CD14-positive monocyte (primary cell): Measurements from ENCODE around the gene CACNA1S. TPM values are rescaled to one million over a fixed set of nuclear protein-coding genes. Genes with fewer than 3 reads are reported as not detected.

Experiments
- DNase-seq, 3 donors: peaks; one replicate each; pipeline ENCODE4 v3.0.0-alpha.2; 2011 to 2022
- H2AFZ ChIP-seq: 2 replicates; pipeline ENCODE4 v1.6.0; 2012; ENCODE audit warnings: mild to moderate bottlenecking, low read depth, low read length, inconsistent platforms; ENCODE audit not compliant: insufficient read depth, poor library complexity, severe bottlenecking
- H3K27ac ChIP-seq, 2 donors: 1 replicate in 1 of 2; 2 replicates in 1 of 2; pipeline ENCODE4 v1.5.1; 2012 to 2013; ENCODE audit warnings: low read length in 2 of 2, control low read depth in 1 of 2, inconsistent platforms in 1 of 2, low read depth in 1 of 2, mild to moderate bottlenecking in 1 of 2
- H3K27me3 ChIP-seq, 2 donors: one replicate each; pipeline versions ENCODE4 v1.6.0 to v1.6.1; 2011 to 2013; ENCODE audit warnings: low read length in 2 of 2; ENCODE audit not compliant: control insufficient read depth in 2 of 2, insufficient read depth in 2 of 2
- H3K36me3 ChIP-seq, 2 donors: replicated peaks in 1 of 2; 1 replicate in 1 of 2; 2 replicates in 1 of 2; pipeline versions ENCODE4 v1.5.1 to v1.6.1; 2012 to 2013; ENCODE audit warnings: low read length in 2 of 2, control low read depth in 1 of 2, inconsistent platforms in 1 of 2, mild to moderate bottlenecking in 1 of 2; ENCODE audit not compliant: insufficient read depth in 2 of 2, control insufficient read depth in 1 of 2
- H3K4me1 ChIP-seq, 2 donors: 1 replicate in 1 of 2; 2 replicates in 1 of 2; pipeline versions ENCODE4 v1.5.1 to v1.6.1; 2012 to 2013; ENCODE audit warnings: low read length in 2 of 2, control low read depth in 1 of 2, inconsistent platforms in 1 of 2, mild to moderate bottlenecking in 1 of 2, moderate library complexity in 1 of 2; ENCODE audit not compliant: insufficient read depth in 2 of 2, control insufficient read depth in 1 of 2
- H3K4me2 ChIP-seq: replicated peaks from 2 replicates; pipeline ENCODE3; 2012; ENCODE audit warnings: low read length, moderate library complexity, mild to moderate bottlenecking; ENCODE audit not compliant: poor library complexity, severe bottlenecking; ENCODE audit errors: extremely low read depth
- H3K4me3 ChIP-seq, 3 experiments: fragments of 200-600 bp in 1 of 3; sonication (generic) in 1 of 3; replicated peaks in 1 of 3; 1 replicate in 2 of 3; 2 replicates in 1 of 3; pipeline ENCODE4 v1.5.1; 2011 to 2013; ENCODE audit warnings: low read length in 3 of 3, mild to moderate bottlenecking in 3 of 3, control low read depth in 2 of 3, low read depth in 2 of 3, inconsistent platforms in 1 of 3, moderate library complexity in 1 of 3
- H3K79me2 ChIP-seq: 2 replicates; pipeline ENCODE4 v1.6.0; 2012; ENCODE audit warnings: mild to moderate bottlenecking, control low read depth, inconsistent platforms, low read length, moderate library complexity; ENCODE audit not compliant: insufficient read depth
- H3K9ac ChIP-seq: 2 replicates; pipeline ENCODE4 v1.6.0; 2017; ENCODE audit warnings: low read length, mild to moderate bottlenecking; ENCODE audit not compliant: insufficient read depth, poor library complexity, severe bottlenecking
- H3K9me3 ChIP-seq, 2 donors: replicated peaks in 1 of 2; 1 replicate in 1 of 2; 2 replicates in 1 of 2; pipeline versions ENCODE4 v1.5.1 to v1.6.1; 2012 to 2013; ENCODE audit warnings: low read length in 2 of 2, control low read depth in 1 of 2; ENCODE audit not compliant: control insufficient read depth in 1 of 2, insufficient read depth in 1 of 2
- H4K20me1 ChIP-seq: 2 replicates; pipeline ENCODE4 v1.6.0; 2012; ENCODE audit warnings: mild to moderate bottlenecking, low read length, control low read depth, moderate library complexity; ENCODE audit not compliant: insufficient read depth
- H3K27ac Mint-ChIP-seq, 7 donors: one replicate each; pipeline ENCODE4 v1.8.0; 2020; ENCODE audit warnings: mild to moderate bottlenecking in 7 of 7, mixed read lengths in 7 of 7, moderate library complexity in 6 of 7, inconsistent platforms in 2 of 7
- H3K27me3 Mint-ChIP-seq, 3 donors: one replicate each; pipeline ENCODE4 v1.8.0; 2021 to 2022; ENCODE audit warnings: low read depth in 3 of 3, mild to moderate bottlenecking in 3 of 3, mixed read lengths in 3 of 3, moderate library complexity in 3 of 3, inconsistent platforms in 1 of 3
- H3K36me3 Mint-ChIP-seq, 2 donors: one replicate each; pipeline ENCODE4 v1.8.0; 2020; ENCODE audit warnings: mixed read lengths in 2 of 2, inconsistent platforms in 1 of 2, mild to moderate bottlenecking in 1 of 2
- H3K4me1 Mint-ChIP-seq: one replicate; pipeline ENCODE4 v1.8.0; 2020; ENCODE audit warnings: mild to moderate bottlenecking, mixed read lengths
- H3K4me3 Mint-ChIP-seq, 2 donors: one replicate each; pipeline ENCODE4 v1.8.0; 2020; ENCODE audit warnings: mild to moderate bottlenecking in 2 of 2, mixed read lengths in 2 of 2, moderate library complexity in 1 of 2
- H3K9me3 Mint-ChIP-seq, 7 donors: one replicate each; pipeline ENCODE4 v1.8.0; 2020 to 2022; ENCODE audit warnings: mixed read lengths in 7 of 7, mild to moderate bottlenecking in 6 of 7, moderate library complexity in 6 of 7, inconsistent platforms in 2 of 7
- CTCF ChIP-seq: fragments of 200-600 bp; IDR thresholded peaks from one replicate; pipeline ENCODE4 v1.8.0; 2022; ENCODE audit warnings: antibody characterized with exemption, mild to moderate bottlenecking
- WGBS: methylation state at CpG from one replicate; pipeline ENCODE4 v1.1.5; 2013; ENCODE audit warnings: missing lambda C conversion rate; ENCODE audit not compliant: insufficient coverage; 5-methylcytosine and 5-hydroxymethylcytosine counted together
- intact Hi-C, 2 donors: fragments of 100-400 bp; cut with micrococcal nuclease; formaldehyde crosslinking; loops; one replicate each; pipeline versions ENCODE4 v1.15.0 to v1.15.1; 2023
- polyA plus RNA-seq, 3 donors: library from polyadenylated mRNA; depleted of rRNA in 1 of 3; unstranded in 2 of 3; stranded (reverse) in 1 of 3; fragments of 300-500 nt in 2 of 3; fragments of >200 nt in 1 of 3; fragmentation: Illumina TruSeq in 2 of 3; gene quantifications; 1 replicate in 2 of 3; 2 replicates in 1 of 3; pipeline ENCODE4 v1.2.3, GENCODE V29; 2012 to 2021

CACNA1S gene
- polyA plus RNA-seq, 3 donors: not detected

DNA sequence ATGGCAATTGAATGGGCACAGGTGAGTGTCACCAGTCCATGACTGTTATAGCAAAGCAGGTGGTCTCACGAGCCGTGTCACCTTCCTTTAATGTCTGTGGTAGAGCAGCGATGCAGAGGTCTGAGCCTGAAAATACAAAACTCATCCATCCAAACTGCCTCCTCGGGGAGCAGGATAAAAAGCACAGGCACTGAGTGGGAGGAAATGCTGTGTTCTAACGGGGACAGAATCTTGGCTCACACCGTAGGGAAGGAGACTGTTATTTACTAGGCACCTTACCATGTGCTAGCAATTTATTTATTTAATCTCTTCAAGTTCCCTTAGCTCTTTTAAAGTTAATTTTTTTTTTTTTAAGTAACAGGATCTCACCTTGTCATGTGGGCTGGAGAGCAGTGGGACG lies 13.6 kb upstream of the CACNA1S start:
- Histone ChIP-seq H3K36me3 (no peaks in the 10 kb centered on the region), H3K4me2 (no peak overlapping the region), H3K4me1 (no peaks in the 10 kb centered on the region), H2AFZ (no peak overlapping the region), H3K9ac (no peak overlapping the region), H3K9me3 (no peaks in the 10 kb centered on the region), H4K20me1 (no peaks in the 10 kb centered on the region), H3K4me3 (no peak overlapping the region), H3K27me3 (no peaks in the 10 kb centered on the region), H3K79me2 (no peaks in the 10 kb centered on the region), H3K27ac (no peak overlapping the region)
- whole genome bisulfite sequencing: no CpG with 5 or more reads among the region's 7 CpGs
- Mint-ChIP-seq H3K4me1 (no peaks in the 10 kb centered on the region), H3K9me3 (no peaks in the 10 kb centered on the region), H3K27me3 (peaks cover 3 to 8% (median 5%) of the 10 kb centered on the region in 3 donors), H3K36me3 (no peaks in the 10 kb centered on the region), H3K27ac (no peak overlapping the region), H3K4me3 (no peak overlapping the region)
- TF ChIP-seq CTCF: no peak
- intact Hi-C loops: no loop called here
- DNase-seq: no peak

GRCh38 chr1:201125019-201125418 lies 12.8 kb upstream of the CACNA1S start:
- WGBS: 88% methylated on average over 8 of the region's 9 CpGs

More at GRCh38 chr1:201125019-201125418, 12.8 kb upstream of the CACNA1S start:
- H3K9me3 Mint-ChIP-seq: no peaks in the 10 kb centered on the region
- intact Hi-C loops: no loop called here
- H3K4me3 Mint-ChIP-seq: no peak overlapping the region
- no peak for DNase-seq
- Histone ChIP-seq H3K4me3 (no peak overlapping the region), H3K9me3 (no peaks in the 10 kb centered on the region), H4K20me1 (no peaks in the 10 kb centered on the region), H3K36me3 (no peaks in the 10 kb centered on the region), H3K4me1 (no peaks in the 10 kb centered on the region), H2AFZ (no peak overlapping the region), H3K9ac (no peak overlapping the region), H3K27ac (no peak overlapping the region), H3K27me3 (no peaks in the 10 kb centered on the region), H3K79me2 (no peaks in the 10 kb centered on the region), H3K4me2 (no peak overlapping the region)
- no peak for TF ChIP-seq CTCF
- no peaks in the 10 kb centered on the region for H3K36me3 Mint-ChIP-seq
- H3K4me1 Mint-ChIP-seq: no peaks in the 10 kb centered on the region
- H3K27me3 Mint-ChIP-seq: peaks cover 3 to 10% (median 5%) of the 10 kb centered on the region in 3 donors
- H3K27ac Mint-ChIP-seq: no peak overlapping the region
